Stimulated activated CD4-positive, alpha-beta T cell treated with anti-CD3 and anti-CD28 coated beads, TNF-alpha, amount 100 ng/mL, for 4 hours (primary cell): ENCODE measurements around the gene SLC4A3.

ENCODE experiments used
- DNase-seq, 3 experiments: peaks; one replicate each; pipeline ENCODE4 v3.0.0-alpha.2; 2020; ENCODE audit warnings: low read depth in 3 of 3

SLC4A3 gene

DNA sequence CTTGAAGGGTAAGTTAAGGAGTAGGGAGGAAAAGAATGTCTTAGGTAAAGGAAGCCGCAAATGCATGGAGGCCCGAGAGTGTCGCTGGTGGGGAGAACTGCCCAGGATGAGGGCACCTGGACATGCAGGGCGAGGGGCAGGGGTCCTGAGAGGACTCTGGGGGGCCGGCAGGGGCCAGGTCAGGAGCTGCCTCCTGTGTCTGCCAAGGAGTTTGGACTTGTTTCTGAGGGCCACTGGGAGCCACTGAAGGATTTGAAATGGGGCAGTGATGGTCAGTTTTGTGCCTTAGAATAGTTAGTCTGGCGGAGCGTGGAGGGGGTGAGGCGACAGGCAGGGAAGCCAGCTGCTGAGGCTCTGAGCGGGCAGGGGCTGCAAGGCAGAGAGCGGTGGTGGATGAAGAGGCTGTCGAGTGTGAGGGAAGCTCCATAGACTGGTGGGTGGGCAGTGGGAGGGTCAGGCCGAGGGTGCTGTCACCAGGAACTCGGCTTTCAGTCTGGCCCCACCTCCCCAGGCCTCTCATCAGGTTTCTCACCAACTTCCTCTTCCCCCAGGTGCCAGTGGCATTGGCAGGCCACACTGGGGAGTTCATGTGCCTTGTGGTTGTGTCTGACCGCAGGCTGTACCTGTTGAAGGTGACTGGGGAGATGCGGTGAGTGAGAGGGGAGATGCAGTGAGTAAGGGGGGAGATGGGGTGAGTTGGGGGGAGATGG lies 14.7 kb upstream of the SLC4A3 start:
- no peak for DNase-seq

DNA sequence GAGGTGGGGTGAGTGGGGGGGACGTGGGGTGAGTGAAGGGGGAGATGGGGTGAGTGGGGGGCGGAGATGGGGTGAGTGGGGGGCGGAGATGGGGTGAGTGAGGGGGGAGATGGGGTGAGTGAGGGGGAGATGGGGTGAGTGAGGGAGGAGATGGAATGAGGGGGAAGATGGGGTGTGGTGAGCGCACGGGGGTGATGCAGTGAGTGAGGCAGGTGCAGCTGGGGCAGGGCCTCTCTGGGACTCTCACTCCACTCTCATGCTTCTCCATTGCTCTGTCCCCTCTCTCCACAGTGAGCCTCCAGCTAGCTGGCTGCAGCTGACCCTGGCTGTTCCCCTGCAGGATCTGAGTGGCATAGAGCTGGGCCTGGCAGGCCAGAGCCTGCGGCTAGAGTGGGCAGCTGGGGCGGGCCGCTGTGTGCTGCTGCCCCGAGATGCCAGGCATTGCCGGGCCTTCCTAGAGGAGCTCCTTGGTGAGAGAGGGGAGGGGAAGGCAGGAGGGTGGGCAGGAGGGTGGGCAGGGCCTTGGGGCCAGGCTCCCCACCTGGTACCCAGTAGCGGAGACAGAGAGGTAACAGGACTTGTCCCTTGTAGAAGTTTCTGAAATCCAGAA lies 13.9 kb upstream of the SLC4A3 start:
- no peak for DNase-seq

DNA sequence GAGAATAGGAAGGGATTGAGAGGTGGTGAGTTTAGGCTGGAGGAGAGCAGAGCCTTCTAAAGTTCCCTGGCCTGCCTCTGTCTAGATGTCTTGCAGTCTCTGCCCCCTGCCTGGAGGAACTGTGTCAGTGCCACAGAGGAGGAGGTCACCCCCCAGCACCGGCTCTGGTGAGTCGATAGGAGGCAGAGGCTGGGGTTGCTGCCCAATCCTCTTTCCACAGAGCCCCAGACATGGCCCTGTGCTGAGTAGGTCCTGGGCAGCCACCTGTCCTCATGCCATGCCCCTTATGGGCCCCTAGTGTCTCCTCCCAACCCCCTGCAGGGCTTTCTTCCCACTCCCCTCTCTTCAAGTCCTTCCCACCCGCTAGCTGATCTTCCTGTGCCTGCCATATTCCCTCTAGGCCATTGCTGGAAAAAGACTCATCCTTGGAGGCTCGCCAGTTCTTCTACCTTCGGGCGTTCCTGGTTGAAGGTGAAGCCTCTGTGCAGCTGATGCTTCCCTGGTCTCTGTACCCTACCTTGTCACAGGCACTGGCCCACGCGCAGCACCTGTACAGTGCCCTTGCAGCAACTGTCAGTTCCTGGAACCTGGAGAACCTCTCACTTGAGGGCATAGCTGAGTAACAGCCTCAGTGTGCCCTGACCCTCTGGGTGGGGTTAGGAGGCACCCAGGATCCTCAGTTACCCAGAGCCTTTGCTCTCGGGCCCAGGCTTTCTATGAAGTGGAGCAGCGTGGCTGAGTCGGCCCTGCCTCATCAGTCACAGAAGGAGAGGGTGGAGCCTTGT lies 13.2 kb upstream of the SLC4A3 start:
- DNase-seq = no peak

DNA sequence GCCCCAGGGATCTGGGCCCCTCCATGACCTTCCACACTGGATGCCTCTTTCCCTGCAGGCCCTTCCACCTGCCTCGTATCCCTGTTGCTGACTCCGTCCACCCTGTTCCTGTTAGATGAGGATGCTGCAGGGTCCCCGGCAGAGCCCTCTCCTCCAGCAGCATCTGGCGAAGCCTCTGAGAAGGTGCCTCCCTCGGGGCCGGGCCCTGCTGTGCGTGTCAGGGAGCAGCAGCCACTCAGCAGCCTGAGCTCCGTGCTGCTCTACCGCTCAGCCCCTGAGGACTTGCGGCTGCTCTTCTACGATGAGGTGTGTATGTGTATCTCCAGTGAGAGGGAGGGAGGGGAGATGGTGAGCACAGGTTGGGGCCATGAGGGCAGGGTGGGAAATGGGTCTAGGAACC lies 12.4 kb upstream of the SLC4A3 start:
- no peak for DNase-seq

DNA sequence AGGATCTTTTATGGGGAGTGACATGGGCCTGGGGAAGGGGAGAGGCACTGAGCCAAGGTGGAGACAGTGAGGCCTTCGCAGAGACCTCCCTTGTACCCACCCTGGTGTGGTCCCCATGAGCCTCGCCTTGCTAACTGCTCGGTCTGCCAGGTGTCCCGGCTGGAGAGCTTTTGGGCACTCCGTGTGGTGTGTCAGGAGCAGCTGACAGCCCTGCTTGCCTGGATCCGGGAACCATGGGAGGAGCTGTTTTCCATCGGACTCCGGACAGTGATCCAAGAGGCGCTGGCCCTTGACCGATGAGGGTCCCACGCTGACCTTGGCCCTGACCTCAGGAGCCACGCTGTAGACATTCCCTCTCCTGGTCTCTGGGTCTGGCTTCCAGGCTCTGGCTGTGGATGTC lies 11.5 kb upstream of the SLC4A3 start:
- DNase-seq = no peak

DNA sequence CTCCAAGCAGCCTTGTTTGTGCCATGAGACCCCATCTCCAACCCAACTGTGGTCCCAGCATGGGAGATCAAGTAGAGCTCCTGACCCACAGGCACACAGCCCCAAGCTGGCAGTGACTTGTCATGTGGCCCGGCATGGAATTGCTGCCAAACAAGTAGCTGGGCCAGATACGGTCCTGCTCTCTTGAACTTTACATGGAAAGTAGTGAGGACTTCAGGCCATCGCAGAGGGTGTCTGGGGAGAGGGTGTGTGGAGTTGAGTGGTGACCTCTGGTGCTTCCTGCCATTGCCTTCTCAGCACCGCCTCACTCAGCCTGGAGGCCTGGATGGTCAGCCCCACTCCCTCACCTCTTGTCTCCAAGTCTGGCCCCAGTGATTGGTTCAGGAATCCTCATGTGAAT lies 10.9 kb upstream of the SLC4A3 start:
- no peak for DNase-seq

DNA sequence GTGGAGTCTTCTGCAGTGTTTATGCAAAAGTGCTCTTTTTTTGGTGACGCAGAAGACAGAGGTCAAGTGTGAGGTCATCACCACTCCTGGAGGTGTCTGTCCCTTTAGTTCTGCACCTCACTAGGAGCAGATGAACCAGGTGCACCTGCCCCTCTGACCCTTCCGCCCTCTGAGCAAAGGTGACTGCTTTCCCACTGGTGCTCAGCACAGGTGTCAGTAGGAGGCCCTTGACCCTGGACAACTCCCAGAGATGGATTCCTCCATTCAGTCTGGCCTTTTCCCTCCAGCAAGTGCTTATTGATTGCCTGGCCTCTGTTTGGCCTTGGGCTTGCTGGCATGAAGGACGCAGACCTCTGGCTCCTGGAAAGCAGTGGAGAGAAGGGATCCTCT lies 8.7 kb upstream of the SLC4A3 start:
- no peak for DNase-seq

DNA sequence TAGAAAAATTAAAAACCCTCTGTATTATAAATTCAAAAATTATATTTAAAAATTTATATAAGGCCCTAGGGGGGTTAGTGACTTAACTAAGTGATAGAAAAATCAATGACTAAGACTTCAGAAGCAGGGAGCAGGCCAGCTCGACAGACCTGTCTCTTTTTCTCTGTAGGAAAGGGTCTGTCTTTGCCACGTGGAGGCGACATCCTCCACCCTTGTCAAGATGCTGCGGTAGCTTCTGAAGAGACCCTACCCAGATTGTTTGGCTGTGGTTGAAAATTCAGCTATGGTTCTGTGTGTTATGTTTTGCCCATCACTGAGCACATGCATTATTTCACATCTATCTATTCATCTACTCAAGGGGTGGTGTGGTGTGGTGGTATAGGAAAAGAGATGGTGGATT lies 8.2 kb upstream of the SLC4A3 start:
- no peak for DNase-seq

DNA sequence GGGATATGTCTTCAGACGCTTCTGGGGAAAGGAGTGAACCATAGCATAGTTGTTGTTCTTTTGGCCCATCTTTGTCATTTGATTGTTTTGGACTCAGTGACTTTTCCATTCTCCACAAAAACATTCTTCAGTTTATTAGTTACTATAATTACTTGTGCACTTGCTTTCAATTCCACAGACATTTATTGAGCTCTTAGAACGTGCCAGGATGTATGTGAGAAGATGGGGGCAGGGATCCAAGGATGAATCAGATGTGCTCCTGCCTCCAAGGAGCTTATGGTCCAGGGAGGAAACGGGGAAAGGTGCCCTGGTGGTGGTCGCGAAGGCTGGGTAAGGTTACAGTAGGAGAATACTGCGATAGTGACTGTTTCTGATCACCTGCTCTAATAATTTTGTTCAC lies 6.9 kb upstream of the SLC4A3 start:
- DNase-seq = no peak

DNA sequence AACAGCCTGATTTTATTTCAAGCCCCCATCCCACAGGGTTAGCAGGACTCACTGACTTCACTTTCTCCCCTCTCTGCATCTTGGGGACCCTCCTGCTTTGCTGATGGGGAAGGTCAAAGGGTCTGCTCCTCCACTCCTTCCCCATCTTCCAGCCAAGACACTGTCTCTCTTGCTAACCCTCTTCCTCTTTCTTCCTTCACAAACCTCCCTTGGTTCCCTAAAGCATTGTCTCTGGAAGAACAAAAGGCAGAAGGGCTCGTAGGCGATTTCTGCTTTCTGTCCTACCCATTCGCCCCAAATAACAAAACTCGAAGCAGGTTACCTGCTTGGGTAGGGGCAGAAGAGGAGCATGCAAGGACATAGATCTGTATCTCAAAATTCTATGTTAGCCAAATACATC lies 5.5 kb upstream of the SLC4A3 start:
- DNase-seq = no peak

DNA sequence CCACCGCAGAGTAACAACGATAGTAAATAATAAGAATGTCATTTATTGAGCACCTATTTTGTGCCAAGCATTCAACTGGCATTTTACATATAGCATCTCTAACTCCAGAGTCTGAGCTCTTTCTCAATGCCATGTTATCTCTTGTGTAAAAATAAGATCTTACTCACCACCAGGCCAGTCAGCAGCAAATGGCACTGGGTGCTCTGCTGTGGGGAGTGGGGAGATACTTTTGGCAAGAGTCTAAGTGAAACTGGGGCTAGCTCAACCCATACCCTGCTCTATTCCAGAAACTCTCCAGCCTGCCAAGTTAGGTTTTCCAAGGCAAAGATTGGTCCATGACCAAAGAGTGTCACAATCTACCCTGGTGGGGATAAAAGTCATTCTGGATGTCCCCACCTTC lies 5.0 kb upstream of the SLC4A3 start:
- DNase-seq = no peak

DNA sequence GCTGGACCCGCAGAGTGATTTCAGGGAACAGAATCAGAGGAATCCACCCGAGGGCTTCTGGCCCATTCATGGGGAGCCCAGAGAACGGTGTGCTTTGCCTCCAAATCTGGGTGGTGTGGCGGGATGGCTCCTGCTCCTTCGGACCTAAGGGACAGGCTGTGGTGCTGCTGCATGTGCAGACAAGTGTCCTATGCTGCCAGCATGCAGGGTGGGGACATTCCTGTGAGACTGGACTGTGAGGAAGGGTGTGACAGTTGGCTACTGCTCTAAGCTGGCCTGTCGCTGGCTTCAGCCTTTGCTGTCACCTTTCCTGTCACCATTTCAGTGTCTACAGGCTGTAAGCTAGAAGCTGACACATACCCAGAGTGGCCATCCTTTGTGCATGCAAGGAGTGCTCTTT lies 2.9 kb upstream of the SLC4A3 start:
- no peak for DNase-seq

DNA sequence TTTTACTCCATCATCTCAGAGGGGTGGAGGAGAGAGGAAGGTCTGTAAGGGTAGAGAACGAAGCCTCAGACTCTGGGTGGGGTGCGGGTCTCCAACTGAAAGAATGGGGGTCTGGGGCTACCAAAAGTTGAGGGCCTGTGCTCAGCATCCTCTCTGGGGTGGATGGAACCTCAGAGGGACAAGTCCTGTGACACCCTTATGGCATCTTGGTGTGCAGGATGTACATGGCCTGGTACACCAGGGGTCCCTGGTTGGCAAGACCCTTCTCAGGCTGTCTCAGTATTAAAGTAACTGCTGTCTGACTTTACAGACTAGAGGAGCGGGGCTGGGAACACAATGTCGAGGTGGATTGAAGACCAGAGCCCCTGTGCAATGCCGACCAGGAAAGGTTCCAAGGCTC lies 2.3 kb upstream of the SLC4A3 start:
- DNase-seq = no peak

DNA sequence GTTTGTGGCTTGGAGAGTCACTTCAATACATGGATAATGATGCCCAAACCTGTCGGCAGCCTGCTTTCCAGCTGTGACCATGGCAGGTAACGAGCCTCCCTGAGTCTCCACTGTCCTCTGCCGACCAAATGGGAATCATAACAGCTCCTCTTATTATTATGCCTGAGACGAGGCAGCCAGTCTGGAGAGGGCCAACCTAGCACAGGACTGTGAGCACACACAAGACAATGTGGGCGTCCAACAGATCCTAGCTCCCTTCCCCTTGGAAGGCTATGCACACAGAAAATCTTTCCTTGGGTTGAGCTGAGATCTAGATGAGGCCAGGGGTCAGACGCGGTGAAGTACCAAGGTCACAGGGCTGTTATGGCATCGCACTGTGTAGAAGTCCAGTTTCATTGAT lies 890 bp upstream of the SLC4A3 start:
- DNase-seq = no peak

DNA sequence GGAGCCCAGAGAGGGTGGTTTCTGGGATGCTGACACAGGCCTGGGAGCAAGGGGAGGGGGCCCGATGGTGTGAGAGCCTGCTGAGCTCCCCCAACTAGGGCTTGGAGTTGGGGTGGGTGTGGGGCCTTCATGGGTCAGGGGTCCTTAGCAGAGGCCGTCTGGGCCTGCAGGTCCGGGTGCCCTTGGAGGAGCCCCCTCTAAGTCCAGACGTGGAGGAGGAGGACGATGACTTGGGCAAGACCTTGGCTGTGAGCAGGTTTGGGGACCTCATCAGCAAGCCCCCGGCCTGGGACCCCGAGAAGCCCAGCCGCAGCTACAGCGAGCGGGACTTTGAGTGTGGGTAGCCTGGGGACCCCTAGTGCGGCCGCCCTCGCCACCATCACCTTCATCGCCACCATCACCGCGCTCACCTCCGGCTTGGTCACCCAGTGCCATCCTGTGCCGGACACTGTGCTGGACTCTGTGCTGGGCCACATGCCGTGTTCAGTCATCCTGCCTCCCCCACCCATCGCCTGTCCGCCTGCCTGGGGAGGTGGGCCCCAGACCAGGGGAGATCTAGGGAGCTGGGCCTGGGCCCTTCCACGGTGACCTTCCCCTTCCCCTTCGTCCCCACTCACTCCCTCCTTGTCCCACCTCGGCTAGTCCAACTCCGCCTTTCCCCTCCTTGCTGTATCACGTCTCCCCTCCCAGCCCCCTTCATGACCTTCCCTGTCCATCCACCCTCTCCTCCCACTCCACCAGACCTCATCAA lies 980 bp downstream of the SLC4A3 start:
- no peak for DNase-seq

DNA sequence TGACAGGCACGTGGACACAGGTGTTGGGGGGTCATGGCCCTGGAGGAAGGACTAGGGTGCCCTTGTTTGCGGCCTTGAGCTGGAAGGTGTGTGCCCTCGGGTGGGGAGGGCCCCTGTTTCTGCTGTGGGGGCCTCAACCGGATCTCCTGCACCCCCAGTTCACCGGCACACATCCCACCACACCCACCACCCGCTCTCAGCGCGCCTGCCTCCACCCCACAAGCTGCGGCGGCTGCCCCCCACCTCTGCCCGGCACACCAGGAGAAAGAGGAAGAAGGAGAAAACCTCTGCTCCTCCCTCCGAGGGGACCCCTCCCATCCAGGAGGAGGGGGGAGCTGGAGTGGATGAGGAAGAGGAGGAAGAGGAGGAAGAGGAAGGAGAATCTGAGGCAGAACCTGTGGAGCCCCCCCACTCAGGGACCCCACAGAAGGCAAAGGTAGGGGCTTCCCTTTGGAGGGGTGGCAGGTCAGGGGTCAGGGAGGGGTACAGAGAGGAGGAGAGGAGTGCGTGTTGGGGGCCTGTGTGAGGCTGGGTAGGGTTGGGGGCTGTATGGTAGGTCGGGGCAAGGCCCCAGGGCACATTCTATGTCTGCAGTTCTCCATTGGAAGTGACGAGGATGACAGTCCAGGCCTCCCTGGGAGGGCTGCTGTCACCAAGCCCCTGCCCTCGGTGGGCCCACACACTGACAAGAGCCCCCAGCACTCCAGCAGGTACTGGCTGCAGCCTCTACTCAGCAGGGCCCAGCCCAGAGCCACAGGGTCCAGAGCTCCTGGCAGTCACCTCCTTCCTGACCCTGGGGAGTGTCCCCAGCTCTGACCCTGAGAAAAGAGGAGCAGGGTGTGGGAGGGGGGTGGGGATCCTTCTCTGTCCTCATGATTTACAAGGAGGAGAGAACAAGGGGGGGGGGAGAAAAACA lies 1.8 kb downstream of the SLC4A3 start:
- no peak for DNase-seq

DNA sequence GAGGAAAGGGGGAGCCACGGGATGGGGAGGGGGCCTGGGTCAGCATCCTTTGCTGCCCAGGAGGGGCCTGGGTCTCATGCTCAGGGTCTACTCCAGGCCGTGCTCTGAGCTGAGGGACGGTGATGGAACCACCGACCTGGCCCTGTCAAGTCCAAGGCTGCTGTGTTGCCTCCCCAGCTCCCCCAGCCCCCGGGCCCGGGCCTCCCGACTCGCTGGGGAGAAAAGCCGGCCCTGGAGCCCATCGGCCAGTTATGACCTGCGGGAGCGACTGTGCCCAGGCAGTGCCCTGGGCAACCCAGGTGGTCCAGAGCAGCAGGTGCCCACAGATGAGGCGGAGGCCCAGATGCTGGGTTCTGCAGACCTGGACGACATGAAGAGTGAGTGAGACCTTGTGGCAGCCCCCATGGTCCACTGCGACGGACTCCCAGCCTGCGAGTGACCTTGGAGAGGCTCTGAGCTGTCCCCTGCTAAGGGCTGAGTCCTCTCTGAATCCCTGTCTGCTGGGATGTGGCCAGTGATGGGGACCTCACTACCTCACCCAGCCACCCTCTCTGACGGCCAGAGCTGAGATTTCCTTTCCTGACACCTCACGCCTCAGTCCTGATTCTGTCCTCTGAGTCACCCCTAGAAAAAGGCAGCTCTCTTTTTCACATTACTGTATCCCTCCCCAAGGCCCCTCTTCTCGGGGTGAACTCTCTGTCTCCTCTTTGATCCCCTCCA lies 2.7 kb downstream of the SLC4A3 start:
- no peak for DNase-seq

DNA sequence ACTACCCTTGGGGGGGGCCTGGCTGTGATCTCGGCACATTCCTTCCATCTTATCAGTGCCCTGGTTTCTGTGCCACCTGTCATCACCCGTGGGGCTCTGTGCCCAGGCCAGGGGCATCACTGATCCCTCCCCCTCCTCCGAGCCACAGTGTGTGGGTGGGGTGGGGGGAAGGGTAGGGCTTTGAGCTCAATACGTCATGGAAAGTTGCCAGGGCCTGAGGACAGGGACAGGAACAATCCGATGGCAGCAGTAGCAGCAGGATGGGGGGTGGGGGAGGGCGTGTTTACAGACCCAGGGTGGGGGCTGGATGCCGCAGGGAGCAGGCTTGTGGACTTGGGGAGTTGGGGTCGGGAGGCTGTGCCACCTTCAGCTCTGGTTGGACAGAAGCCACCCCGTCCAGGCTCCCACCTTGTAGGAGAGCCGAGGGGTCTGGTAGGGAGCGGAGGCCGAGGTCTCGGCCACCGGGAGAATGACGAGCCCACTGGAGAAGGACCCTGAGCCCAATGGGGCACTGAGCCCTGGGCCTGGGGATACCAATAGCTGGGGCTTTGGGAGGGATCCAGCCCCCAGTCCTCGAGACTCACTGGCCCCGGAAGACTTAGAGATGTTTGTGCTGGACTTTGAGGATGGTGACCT lies 3.5 kb downstream of the SLC4A3 start:
- no peak for DNase-seq

DNA sequence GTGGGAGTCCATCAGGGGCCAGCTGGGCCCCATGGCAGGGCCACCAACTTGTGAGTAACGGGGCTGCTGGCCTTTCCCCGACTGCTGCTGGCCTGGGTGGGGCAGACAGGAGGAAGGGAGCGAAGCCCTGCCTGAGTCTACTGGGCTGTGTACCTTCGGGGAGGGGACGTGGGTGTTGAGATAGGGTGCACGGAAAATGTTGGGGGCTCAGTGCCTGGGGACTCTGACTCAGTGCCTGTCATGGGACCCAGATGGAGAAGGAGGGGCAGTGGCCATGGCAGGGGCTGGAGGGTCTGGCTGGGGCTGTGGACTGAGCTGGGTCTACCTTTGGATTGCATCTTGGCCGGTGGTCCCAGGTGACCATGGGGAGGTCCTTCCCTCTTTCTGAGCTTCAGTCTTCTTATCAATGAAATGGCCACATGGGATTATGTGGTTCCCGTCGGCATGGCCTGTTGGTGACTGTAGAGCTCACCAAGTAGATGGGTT lies 4.0 kb downstream of the SLC4A3 start:
- no peak for DNase-seq
